ENCODE measurements around the gene TTBK1.

Gene TTBK1

DNA sequence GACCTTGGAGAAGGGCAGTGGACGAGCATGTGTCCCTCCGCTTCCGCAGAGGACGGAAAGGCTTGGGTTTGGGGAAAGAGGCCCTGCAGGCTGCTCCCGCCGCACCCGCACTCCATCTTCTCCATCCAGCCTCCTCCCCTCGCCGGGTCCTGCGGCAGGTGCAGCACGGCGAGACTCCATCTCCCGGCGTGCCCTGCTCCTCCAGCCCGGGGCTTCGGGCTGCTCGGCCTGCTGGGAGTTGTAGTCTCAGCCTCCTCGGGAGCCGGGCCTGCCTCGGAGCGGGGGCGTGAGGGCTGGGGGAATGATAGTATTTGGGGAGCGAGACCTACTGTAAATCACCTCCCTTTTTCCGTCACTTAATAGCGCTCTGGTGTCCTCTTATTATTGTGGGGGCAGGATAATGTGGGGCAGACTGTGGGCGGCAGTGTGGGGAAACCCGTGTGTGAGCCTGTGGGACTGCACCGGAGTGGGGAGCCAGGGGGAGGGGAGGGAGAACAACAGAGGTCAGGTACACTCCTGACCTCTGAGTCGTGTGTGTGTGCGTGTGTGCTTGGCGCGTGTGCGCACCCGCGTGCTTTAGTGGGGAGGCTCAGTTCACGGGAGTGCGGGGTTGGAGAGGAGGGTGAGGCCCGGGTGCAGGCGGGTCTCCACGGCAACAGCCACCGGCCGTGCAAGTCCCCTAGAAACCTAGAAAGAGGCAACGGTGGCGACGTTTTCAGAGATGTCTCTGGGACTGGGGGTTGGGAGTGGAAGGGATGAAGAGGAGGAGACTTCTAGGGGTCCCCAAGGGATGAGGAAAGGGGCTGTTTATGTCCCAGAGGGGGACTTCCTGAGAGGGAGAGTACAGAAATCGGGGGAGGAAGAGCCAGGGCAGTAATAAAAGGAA, 4.1 kb downstream of the TTBK1 start:
- DNase-seq (ENCODE audit: extremely low spot score), result peak; percentile 97
- ChIA-PET POLR2A (interaction anchor here (0.9 kb wide), 1 partner anchor 382 kb away, joined by 3 read pairs; the partner anchor contains the start of gene GTPBP2), CTCF (interaction anchor here (0.9 to 2.1 kb wide), 5 partner anchors 9 to 259 kb away, joined by 3 to 12 read pairs (median 6); partner anchors contain the start of gene DNPH1)
- TF ChIP-seq, protein P1, sequence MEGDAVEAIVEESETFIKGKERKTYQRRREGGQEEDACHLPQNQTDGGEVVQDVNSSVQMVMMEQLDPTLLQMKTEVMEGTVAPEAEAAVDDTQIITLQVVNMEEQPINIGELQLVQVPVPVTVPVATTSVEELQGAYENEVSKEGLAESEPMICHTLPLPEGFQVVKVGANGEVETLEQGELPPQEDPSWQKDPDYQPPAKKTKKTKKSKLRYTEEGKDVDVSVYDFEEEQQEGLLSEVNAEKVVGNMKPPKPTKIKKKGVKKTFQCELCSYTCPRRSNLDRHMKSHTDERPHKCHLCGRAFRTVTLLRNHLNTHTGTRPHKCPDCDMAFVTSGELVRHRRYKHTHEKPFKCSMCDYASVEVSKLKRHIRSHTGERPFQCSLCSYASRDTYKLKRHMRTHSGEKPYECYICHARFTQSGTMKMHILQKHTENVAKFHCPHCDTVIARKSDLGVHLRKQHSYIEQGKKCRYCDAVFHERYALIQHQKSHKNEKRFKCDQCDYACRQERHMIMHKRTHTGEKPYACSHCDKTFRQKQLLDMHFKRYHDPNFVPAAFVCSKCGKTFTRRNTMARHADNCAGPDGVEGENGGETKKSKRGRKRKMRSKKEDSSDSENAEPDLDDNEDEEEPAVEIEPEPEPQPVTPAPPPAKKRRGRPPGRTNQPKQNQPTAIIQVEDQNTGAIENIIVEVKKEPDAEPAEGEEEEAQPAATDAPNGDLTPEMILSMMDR (IDR thresholded peaks at IDR 0.05; ENCODE audit: control extremely low read depth, extremely low read depth, low read depth, missing control alignments), result no peak

DNA sequence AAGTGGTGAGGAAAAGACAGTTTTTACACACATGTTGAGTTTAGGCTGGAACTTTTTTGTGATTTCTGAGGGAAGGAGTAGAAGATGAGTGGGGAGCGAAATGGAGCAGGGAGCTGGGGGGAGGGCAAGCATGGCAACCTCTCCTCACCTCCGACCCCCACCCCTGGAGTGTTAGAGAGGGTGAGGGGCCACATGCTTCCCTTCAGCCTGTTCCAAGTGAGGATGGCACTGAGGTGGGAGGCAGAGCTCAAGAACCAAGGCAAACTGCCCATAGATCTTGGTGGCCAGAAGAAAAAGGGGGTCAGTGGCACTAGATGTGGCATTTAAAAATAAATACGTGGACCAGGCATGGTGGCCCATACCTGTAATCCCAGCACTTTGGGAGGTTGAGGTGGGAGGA, 4.8 kb downstream of the TTBK1 start:
- DNase-seq (ENCODE audit: extremely low spot score), result no peak
- CTCF ChIA-PET, result interaction anchor here (1.2 kb wide), 1 partner anchor 10 kb away, joined by 3 read pairs; no protein-coding TSS in a partner anchor
- TF ChIP-seq, protein P1 (IDR thresholded peaks at IDR 0.05; ENCODE audit: control extremely low read depth, extremely low read depth, low read depth, missing control alignments), result no peak
- POLR2A ChIA-PET, result no interaction called here

DNA sequence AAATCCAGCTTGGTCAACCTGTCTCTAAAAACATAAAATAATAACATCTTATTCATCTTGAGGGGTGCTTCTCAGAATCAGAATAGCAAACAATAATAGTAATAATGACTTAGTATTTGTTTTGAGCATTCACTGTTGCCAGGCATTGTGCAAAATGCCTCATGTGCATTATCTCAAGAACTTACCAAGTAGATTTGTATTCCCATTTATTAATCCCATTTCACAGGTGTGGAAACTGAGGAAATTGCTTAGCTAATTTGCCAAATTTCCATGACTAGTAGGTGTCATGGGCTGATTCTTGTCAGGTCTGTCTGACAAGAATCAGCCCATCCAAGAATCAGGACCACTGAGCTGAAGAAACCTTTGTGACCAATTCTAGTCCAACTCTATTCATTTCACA, 5.5 kb downstream of the TTBK1 start:
- DNase-seq (ENCODE audit: extremely low spot score), result no peak
- CTCF ChIA-PET, result interaction anchor here (1.2 kb wide), 1 partner anchor 11 kb away, joined by 3 read pairs; no protein-coding TSS in a partner anchor
- TF ChIP-seq, protein P1 (IDR thresholded peaks at IDR 0.05; ENCODE audit: control extremely low read depth, extremely low read depth, low read depth, missing control alignments), result no peak
- POLR2A ChIA-PET, result no interaction called here

DNA sequence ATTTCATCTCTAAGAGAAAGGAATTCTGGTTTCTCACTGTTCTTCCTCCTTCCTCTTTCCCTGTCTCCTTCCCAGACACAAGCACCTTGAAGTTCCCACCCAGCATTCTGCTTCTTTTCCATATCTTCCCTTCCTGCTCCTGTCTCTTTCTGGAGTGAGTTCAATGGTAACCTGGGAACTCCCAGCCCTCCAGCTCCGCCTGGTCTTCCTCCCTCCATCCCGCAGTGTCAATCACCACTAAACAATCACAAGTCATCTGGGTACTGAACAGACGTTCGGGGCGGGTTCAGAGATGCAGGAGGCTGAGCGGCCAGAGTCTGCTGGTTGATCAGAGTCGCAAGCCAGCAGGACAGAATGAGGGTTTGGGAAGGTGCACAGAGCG, 7.7 kb downstream of the TTBK1 start:
- CTCF ChIA-PET, result interaction anchor here (1.2 to 5.8 kb wide), 3 partner anchors 13 to 21 kb away, joined by 3 to 38 read pairs (median 25); partner anchors contain the start of gene DNPH1
- POLR2A ChIA-PET, result no interaction called here
- TF ChIP-seq, protein P1 (IDR thresholded peaks at IDR 0.05; ENCODE audit: control extremely low read depth, extremely low read depth, low read depth, missing control alignments), result no peak
- DNase-seq (ENCODE audit: extremely low spot score), result no peak

DNA sequence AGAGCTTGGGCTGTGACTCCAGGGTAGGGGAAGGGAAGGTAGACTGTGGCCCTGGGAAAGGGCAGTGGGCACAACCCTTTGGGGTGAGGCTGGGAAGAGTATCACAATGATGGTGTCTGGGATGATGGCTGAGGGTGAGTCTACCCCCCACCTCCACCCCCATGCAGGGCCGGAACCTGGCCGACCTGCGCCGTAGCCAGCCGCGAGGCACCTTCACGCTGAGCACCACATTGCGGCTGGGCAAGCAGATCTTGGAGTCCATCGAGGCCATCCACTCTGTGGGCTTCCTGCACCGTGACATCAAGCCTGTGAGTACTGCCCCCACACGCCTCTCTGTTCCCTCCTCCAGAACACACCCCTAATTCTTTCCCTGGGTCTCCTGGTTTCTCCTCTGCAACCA, 10.1 kb downstream of the TTBK1 start:
- ChIA-PET POLR2A (no interaction called here), CTCF (interaction anchor here (0.7 to 5.8 kb wide), 6 partner anchors 11 to 254 kb away, joined by 3 to 38 read pairs (median 10); partner anchors contain the start of gene DNPH1)
- TF ChIP-seq, protein P1 (IDR thresholded peaks at IDR 0.05; ENCODE audit: control extremely low read depth, extremely low read depth, low read depth, missing control alignments), result no peak
- no peak for DNase-seq (ENCODE audit: extremely low spot score)

DNA sequence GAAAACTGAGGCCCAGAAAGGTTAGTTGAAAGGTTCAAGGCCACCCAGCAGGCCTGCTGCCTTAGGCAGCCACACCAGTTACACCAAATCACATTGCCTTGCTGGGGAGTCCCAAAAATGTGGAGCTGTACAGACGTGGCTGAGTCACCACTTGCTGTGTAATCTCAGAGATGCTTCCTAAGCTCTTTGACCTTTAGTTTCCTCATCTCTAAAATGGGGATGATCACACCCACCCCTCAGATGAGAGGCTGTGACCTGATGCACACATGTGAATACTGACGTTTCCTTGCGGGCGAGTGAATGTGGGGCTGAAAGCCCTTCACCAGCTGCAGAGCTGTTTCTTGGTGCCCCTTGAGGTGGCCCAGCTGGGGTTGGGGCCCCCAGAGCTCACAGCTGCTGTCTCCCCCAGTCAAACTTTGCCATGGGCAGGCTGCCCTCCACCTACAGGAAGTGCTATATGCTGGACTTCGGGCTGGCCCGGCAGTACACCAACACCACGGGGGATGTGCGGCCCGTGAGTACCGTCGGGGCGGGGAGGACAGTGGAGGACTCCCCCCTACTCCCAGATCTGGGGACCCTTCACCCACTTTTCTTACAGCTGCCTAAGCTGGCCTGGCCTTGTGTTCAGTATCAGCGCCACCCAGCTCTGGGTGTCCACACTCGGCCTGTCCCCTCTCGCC, 11.0 kb downstream of the TTBK1 start:
- TF ChIP-seq, protein P1 (IDR thresholded peaks at IDR 0.05; ENCODE audit: control extremely low read depth, extremely low read depth, low read depth, missing control alignments), result no peak
- POLR2A ChIA-PET, result no interaction called here
- no peak for DNase-seq (ENCODE audit: extremely low spot score)
- CTCF ChIA-PET, result interaction anchor here (1.3 to 5.8 kb wide), 6 partner anchors 10 to 253 kb away, joined by 3 to 38 read pairs (median 10); partner anchors contain the start of gene DNPH1
